Stimulated activated CD4-positive, alpha-beta T cell treated with anti-CD3 and anti-CD28 coated beads, TNF-alpha, amount 100 ng/mL, for 24 hours (primary cell): ENCODE results near the gene JUP.
"Not testable (repeated sequence)": the region's sequence is repeated elsewhere in the genome, so short reads cannot be mapped to it uniquely, and the experiment has no call there.

ENCODE experiments used
- DNase-seq, 3 experiments: peaks; one replicate each; pipeline ENCODE4 v3.0.0-alpha.2; 2020; ENCODE audit warnings: low read depth in 3 of 3

JUP gene

DNA sequence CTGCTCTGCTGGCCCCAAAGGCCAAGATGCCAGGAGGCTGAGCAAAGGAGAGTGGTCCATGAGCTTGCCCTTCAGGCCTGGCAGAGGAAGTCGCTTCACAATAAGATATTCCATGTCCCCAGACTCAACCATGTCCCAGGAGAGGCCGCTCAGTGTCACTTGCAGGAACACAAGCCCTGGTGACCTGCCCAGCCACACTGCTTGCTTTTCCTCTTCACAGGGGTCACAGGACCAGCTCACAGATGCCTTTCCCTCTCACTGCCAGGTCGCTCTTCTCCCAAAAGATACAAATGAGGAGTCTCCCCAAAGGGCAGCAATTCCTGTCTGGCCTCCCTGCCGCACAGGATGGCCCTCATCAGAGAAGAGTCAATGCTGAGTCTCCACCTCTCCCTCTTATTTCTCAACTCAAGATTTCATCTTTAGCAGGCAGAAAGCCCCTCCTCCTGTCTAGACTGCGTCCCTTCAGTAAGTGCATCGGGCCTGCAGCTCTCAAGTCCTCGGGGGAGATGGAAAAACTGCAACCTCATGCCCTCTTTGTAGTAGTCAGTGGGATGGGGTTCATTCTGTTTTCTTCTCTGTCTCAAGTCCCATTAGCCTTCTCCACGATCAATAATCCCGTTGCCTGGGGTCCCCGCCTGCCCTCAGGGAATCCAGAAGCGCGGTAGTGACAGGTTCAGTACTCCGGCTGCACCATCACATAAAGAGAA, 5.0 kb downstream of the JUP start:
- DNase-seq, result no peak

GRCh38 chr17:41779954-41780353, 6.6 kb downstream of the JUP start:
- DNase-seq, result no peak

- no peak for DNase-seq
Observed at GRCh38 chr17:41777574-41778188, 8.8 kb downstream of the JUP start.

- DNase-seq, result no peak
Observed at GRCh38 chr17:41777157-41777573, 9.3 kb downstream of the JUP start.

- not testable (repeated sequence) for DNase-seq
Observed at GRCh38 chr17:41776262-41776900, 10.1 kb downstream of the JUP start.

DNA sequence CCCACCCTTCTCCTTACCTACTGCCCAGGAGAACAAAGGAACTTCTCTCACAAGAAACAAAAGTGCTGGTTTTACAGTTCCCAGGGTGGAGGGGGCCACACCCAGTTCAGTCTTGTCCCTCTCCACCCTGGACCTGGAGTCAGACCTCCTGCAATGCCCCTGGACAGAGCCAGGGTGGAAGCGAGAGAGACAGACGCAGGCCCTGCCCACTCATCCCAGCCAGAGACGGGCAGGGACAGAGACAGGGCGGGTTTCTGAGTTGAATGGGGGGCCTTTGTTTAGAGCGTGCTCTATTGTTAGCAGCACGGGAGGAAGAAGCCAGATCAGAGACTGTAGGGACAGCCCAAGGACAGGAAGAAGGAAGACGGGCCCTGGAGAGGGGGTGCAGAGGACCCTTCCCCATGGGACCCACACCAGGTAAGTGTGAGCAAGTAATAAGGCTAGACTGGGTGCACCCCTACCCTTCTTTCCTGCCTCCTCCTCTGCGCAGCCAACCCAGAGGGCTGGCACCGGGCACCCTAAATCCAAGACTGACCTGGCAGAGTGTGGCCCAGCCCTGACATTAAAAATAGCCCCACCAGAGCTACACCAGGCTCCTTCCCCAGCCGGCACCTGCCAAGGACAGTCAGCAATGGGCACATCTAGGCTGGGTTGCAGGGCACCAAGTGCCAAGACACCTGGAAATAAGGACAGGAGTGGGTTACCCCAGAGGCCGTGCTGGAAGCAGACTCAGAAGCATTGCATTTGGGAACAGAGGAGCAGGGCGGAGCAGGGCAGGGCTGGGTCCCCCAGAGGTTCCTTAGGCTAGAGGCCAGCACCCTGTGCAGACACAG, 10.9 kb downstream of the JUP start:
- DNase-seq, result no peak

DNA sequence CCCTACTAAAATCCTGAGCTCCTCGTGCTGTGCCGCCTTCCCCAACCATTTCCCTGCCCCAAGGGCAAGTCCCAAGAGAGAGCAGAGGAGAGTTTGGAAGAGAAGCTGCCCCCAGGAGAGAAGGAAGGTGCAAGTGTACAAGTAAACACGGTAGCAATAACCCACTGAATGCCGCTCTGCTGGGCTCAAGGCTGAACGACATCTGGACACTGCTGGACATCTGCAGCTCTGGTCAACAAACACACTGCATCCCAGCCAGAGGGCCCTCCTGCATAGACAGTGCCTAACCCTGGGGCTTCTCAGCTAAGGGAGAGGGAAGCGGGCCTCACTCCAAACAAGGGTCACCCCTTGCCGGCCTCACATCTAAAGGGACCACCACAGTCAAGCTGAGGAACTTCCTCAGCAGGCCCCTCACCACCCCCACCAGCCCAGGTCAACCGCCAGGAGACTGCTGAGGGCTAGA, 12.7 kb downstream of the JUP start:
- DNase-seq, result no peak

DNA sequence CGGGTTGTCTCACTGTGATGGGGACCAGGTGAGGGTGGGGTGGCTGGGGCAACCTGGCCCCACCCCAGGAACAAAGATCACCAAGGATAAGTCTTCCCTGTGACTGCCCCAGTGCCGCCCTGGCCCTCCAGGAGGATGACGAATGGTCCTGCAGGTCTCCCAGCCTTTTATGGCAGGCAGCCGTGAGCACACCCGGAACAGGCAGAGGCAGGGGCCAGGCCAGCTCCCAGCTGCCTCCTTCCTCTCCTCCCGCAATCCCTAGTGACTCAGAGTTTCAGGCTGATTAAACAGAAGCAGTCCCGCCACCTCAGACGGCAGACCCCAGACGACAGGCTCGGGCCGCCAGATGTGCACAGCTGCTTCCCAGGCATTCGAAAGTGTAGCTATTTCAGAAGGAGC, 13.3 kb downstream of the JUP start:
- no peak for DNase-seq

DNA sequence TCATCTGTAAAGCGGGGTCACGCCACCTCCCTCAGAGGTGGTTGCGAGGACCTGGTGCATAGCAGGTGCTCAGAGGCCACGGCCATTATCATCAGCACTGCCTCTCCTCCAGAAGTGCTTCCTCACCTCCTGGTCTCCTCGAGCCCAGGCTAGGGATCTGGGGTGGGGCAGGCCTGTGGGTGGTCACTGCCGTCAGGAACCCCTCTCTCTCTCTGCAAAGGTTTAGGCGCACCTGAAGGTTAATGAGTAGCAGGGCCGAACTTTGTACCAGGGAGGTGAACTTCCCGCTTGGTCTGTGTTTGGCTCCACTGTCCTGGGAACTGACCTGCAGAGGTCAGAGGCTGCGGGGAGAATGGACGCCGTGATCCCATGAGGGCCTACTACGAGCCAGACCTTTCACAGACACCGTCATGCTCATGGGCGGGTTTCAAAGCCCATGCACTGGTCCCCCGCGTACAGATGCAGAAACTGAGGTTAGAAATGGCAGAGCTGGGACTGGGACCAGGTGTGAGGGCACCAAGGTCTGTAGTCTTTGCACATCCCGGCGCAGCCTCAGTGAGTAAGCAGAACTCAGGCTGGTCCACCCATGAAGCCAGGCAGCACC, 13.8 kb downstream of the JUP start:
- DNase-seq, result no peak

DNA sequence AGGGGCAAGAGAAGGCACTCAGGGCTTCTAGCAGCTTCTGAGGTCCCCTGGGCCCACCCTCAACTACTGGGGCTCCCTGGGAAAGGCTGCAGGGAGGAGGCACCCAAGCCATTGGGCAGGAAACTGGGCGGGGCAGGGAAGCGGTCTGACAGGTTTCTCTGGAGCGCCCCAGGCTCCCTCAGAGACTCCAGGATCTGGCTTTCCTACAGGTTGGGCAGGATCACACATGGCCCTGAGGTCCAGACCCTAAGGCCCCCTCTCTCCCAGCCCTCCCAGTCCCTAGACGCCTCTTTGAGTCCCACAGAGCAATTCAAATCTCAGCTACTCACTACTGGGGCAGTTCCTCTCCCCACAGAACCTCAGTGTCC, 14.3 kb downstream of the JUP start:
- no peak for DNase-seq

DNA sequence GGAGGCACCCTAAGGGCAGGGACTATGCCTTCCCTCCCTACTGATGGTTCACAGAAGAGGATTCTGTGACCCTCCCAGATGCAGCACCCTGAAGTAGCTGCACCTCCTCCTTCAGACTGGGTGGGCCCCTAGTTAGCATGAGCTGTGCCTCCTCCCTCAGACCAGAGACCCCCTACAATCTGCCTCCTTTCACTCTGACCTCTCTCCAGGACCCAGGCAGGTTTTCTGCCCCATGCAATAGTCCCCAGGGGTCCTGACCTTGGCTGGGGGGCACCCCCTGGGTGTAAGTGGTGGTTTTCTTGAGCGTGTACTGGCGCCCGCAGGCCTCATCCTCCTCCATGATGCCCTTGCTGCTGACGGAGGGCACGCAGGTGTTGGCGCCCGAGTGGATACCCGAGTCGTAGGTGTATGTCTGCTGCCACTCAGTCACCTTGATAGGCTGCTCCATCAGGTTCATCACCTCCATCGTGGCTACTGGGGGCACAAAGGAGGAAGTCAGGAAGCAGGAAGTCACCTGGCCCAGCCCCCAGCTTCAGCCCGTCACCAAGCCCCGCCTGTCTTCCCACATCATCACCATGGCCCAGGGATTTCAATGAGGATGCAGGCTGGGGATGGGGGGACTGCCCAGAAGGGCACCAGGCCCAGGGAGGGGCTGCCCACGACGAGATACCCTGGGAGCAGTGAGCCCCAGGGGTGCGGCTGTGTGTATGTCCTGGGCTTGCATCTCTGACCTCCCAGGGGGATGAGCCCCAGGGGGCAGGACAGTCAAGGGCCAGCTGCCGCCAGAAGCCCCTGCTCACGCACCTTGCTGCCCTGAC, 14.9 kb downstream of the JUP start:
- DNase-seq, result no peak

GRCh38 chr17:41769985-41770384, 16.5 kb downstream of the JUP start:
- no peak for DNase-seq

DNA sequence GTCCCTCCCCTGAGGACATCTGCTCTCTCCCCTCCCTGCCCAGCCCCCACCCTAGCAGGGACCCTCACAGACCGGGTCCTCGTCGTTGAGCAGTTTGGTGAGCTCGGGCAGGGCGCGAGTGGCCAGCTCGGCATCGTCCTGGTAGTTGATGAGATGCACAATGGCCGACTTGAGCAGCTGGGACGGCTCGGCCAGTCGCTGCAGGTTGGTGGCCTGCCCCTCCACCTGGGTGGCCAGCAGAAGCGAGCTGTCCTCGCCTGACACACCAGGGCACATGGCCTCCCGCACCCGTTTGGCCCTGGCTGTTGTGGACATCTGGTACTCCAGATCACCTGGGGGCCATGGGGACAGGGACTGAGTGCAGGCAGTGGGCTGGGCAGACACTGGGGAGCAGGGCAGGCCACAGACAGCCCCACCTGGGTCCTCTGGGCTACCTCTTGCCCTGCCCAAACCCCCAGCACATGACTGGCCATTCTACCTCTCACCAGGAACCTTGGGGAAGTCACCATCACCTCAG, 17.1 kb downstream of the JUP start:
- DNase-seq, result no peak

GRCh38 chr17:41768682-41769288, 17.7 kb downstream of the JUP start:
- no peak for DNase-seq

- no peak for DNase-seq
Observed at GRCh38 chr17:41767324-41768042, 19.0 kb downstream of the JUP start.

DNA sequence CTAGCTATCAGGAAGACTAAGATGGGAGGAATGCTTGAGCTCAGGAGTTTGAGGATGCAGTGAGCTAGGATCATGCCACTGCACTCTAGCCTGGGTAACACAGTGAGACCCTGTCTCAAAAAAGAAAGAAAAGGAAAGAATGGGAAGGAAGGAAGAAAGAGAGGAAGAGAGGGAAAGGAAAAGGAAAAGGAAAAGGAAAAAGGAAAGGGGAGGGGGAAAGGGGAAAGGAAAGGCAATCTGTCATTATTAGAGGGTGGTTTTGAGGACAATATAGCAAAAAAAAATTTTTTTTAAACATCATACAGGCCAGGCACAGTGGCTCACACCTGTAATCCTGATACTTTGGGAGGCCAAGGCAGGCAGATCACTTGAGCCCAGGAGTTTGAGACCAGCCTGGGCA, 20.4 kb downstream of the JUP start:
- DNase-seq, result no peak

DNA sequence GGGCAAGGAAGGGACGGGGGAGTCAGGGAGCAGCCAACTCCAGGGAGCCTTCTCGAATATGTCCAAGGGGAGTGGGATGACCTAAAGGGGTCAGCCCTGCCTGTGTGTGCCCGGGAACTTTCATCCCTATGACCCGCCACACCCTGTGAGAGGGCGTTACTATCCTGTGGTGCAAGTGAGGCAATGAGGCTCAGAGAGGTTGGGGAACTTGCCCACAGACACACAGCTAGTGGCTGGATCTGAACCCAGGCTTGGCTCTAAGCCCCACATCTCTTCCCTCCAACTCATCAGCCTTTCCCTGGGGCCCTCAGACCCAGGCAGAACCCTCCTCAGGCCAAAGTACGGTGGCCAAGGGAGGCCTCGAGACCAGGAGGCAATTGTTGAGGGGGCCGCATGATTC, 23.2 kb downstream of the JUP start:
- DNase-seq, result no peak

DNA sequence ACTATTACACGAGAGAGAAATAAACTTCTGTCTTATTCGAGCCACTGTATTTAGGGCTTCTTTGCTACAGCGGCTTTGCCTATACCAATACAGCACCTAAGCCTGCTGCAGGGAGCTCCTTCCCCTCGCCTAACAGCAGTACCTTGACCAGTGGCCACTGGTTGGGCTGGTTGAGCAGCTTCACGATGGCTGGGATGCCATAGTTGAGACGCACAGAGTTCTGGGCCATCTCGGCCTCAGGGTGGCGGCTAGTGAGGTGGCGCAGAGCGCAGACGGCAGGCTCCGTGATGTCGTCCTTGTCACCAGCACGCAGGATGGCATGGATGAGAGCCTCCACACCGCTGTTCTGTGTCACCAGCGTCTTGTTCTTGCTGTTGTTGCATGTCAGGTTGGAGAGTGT, 23.7 kb downstream of the JUP start:
- DNase-seq, result no peak

GRCh38 chr17:41762391-41762790, 24.1 kb downstream of the JUP start:
- DNase-seq, result no peak

DNA sequence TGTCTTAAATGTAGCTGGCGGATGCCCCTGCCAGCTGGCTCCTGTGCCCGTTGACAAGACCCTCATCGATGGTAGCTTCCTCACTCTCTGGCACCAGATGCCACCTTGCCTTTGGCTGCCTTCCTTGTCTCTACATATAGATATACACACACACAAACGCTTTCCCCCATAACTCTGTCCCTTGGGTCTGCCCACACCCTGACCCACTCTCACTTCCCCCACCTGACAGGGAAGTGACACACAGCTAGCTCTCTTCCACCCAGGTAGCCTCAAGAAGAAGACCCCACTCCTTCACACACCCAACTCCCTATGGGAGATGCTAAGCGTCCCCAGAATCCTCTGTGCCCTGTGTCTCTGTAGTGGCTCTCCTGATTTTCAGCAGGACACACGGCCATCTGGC, 25.6 kb downstream of the JUP start:
- DNase-seq, result no peak
